ENCODE measurements around the gene FAM120A. TPM values are rescaled to one million over a fixed set of nuclear protein-coding genes. Genes with fewer than 3 reads are reported as not detected.

FAM120A gene
- 100 to 1,000 TPM; 109 to 110 TPM for total RNA-seq

GRCh38 chr9:93450945-93451815 is at the start of gene FAM120A:
Gene FAM120A (plus strand): TSS chr9:93451685. CDS start chr9:93451916, 231 bp downstream.

DNA sequence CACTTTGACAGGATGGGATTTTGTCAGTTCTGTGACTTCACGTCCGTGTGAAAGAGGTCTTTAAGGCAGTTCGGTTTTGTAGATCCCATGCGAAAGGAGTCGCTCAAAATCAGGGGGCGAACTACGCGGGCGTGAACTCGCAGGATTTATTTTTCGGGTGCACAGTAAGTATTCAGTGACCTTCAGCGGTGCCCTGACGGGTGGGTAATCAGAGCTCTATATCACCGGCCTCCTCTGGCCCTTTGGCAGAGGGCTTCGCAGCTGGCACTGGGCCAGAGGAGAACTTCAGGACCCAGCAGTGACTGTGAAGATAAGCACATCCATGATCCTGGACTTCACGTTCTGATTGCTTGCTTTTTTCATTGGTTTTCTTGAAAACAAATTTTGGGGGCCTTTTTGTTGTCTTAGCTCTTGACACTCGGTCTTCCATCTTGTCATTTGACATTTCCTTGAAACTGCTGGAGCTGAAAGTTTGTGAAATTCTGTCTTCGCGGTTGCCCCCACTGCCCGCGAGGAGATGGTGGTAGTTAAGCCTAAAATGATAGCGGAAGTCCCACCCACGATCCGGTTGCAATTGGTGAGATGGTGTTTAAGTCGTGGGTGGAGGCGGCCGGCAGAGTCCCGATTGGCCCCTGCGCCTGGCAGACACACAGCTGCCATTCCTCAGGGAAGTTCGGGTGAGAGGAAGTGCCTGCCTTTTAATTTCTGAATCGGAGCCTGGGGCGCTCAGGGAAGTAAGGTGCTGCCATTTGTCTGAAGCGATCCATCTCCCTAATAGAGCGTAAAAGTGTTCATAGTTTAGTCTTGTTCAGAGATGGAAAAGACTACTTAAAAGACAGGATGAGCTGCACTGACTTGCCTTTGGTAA is 1.8 kb downstream of the FAM120A start, which contains the start of gene FAM120AOS:
TSS of gene FAM120AOS (minus strand) at position 535 of the 868 bp plus-strand sequence. CDS start 872 bp downstream, outside the sequence.

DNA sequence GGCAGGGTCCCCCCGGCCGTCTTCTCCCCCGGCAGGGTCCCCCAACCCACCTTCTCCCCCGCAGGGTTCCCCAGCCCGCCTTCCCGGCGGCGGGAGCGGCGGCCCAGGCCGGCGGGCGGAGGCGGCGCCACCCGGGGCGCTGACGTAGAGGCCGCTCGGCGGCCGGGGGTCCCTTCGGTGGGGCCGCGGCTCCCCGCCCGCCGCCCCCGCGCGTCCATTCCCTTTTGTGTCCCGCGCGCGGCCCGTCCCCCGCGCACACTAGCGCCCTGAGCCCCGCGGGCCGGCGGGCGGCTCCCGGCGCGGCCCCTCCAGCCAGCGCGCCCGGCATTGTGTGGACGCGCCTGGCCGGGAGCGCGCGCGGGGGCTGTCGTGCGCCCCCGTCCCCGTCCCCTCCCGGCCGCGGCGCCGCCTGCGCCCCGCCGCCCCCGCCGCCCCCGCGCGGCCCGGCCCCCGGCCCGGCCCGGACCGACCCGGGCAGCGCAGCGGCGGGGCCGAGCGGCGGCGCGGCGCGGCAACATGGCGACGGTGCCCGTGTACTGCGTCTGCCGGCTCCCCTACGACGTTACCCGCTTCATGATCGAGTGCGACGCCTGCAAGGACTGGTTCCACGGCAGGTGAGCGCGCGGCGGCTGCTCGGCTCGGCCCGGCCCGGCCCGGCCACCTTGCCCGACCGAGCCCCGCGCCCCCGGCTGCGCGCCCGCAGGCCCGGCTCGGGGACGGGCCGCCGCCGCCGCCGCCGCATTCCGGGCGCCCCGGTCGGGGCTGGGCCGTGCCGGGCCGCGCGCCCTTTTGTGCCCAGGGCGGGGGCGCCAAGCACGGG is 125.0 kb downstream of the FAM120A start, which contains the start of gene PHF2:
TSS of gene PHF2 (plus strand) at position 327 of the 820 bp plus-strand sequence. CDS start at position 517, 190 bp downstream.

Small RNA genes lying within 50 kb of the gene (microRNA-seq; reads per million reads assigned to microRNA genes)
- not detected for gene MIR548AU (ENCODE audit: borderline microRNAs expressed, borderline replicate concordance)

Other genes starting within 250 kb of the FAM120A start
- gene FAM120AOS, start 1.9 kb downstream of the FAM120A start, total RNA-seq: 10 to 100 TPM; 36.0 to 36.9 TPM
- 10 to 100 TPM; 26.9 to 27.9 TPM for gene PHF2, start 124.9 kb downstream of the FAM120A start, total RNA-seq

Measured in activated naive CD4-positive, alpha-beta T cell treated with anti-CD3 and anti-CD28 coated beads, Interleukin-2, amount 10 ng/mL, durations not matched to agents 5 hours and 36 hours (primary cell).